Activated T-helper 17 cell treated with anti-CD3 and anti-CD28 coated beads, Interleukin-2, amount 50 U/mL, for 72 hours (primary cell): ENCODE measurements around the gene MLLT10. TPM values are rescaled to one million over a fixed set of nuclear protein-coding genes. Genes with fewer than 3 reads are reported as not detected.
A peak's percentile ranks its signal among the peaks of the same experiment; 100 is the strongest.
"Not testable (repeated sequence)": the region's sequence is repeated elsewhere in the genome, so short reads cannot be mapped to it uniquely, and the experiment has no call there.

Source experiments
- ATAC-seq: fragments of 150-1000 bp; cut with Tn5 transposase; replicated peaks from 2 replicates; pipeline ENCODE4 v1.10.0; 2021; ENCODE audit warnings: mild to moderate bottlenecking, moderate library complexity
- H3K27ac Mint-ChIP-seq: one replicate; pipeline ENCODE4 v1.8.0; 2022; ENCODE audit warnings: mixed read lengths
- H3K27me3 Mint-ChIP-seq: one replicate; pipeline ENCODE4 v1.8.0; 2022; ENCODE audit warnings: mixed read lengths
- H3K36me3 Mint-ChIP-seq: one replicate; pipeline ENCODE4 v1.8.0; 2022; ENCODE audit warnings: low read depth, mild to moderate bottlenecking, mixed read lengths
- H3K4me1 Mint-ChIP-seq: one replicate; pipeline ENCODE4 v1.8.0; 2022; ENCODE audit warnings: mixed read lengths
- H3K4me3 Mint-ChIP-seq: one replicate; pipeline ENCODE4 v1.8.0; 2022; ENCODE audit warnings: mild to moderate bottlenecking, mixed read lengths
- H3K9me3 Mint-ChIP-seq: one replicate; pipeline ENCODE4 v1.8.0; 2022; ENCODE audit warnings: mixed read lengths
- total RNA-seq, 2 donors: library from RNA; stranded (reverse); gene quantifications; one replicate each; pipeline ENCODE4 v1.2.3, GENCODE V29; 2022

The MLLT10 gene
- total RNA-seq, 2 donors from 2014 or later: 45.2 to 50.1 TPM

GRCh38 chr10:21628023-21628422 is 94.0 kb downstream of the MLLT10 start:
- Mint-ChIP-seq H3K27me3 (no peaks in the 10 kb centered on the region), H3K9me3 (no peaks in the 10 kb centered on the region), H3K27ac (no peak overlapping the region), H3K36me3 (peaks cover 81% of the 10 kb centered on the region), H3K4me1 (peaks cover 28% of the 10 kb centered on the region), H3K4me3 (no peak overlapping the region)
- no peak for ATAC-seq

DNA sequence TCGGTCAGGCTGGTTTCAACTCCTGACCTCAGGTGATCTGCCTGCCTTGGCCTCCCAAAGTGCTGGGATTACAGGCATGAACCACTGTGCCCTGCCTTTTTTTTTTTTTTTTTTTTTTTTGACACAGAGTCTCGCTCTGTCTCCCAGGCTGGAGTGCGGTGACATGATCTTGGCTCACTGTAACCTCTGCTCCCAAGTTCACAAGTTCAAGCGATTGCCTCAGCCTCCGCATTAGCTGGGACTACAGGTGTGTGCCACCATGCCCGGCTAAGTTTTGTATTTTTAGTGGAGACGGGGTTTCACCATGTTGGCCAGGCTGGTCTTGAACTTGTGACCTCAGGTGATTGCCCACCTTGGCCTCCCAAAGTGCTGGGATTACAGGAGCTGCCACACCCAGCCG is 94.6 kb downstream of the MLLT10 start:
- peaks cover 78% of the 10 kb centered on the region for H3K36me3 Mint-ChIP-seq
- peaks cover 28% of the 10 kb centered on the region for H3K4me1 Mint-ChIP-seq
- H3K27me3 Mint-ChIP-seq, H3K4me3 Mint-ChIP-seq, ATAC-seq, H3K9me3 Mint-ChIP-seq, H3K27ac Mint-ChIP-seq: not testable (repeated sequence)

DNA sequence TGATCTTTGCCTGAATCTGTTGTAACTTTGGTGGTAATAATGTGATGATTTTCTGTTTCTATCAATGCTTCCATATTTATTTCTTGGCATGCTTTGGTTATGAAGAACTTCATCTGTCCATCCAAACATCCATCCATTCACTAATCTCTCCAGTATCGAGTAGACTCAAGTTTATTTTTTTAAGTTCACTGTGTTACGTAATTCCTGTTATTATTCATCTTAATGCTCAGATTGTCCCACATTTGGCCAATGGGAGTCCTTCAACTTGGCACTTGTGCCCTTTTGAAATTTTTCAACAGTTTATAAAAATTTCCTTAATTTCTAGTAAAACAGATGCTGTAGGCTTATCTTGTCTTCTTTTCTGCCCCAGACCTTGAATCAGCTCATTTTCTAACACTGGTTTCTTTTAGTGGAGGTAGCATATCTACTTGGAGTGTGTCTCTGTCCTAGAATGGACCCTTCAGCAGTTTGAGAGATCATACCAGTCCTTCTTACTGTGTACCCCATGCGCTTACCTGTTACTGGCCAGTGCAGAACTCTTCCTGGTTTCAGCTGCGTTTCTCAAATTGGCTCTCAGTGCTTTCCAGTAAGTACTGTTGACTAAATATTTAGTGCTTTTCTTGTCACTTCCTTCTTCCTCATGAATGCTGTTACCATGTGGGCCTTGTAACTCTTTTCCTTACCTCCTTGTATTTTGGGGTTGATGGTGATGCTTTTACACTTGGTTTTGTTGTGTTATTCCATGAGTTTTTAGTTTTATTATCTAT is 100.8 kb downstream of the MLLT10 start:
- Mint-ChIP-seq H3K4me3 (no peak overlapping the region), H3K36me3 (peaks cover 62% of the 10 kb centered on the region), H3K27me3 (no peaks in the 10 kb centered on the region), H3K9me3 (no peaks in the 10 kb centered on the region), H3K4me1 (peaks cover 22% of the 10 kb centered on the region), H3K27ac (no peak overlapping the region)
- ATAC-seq: no peak

GRCh38 chr10:21637795-21638194 is 103.8 kb downstream of the MLLT10 start:
- no peak for ATAC-seq
- Mint-ChIP-seq H3K27me3 (no peaks in the 10 kb centered on the region), H3K27ac (no peak overlapping the region), H3K36me3 (peaks cover 49% of the 10 kb centered on the region), H3K4me3 (no peak overlapping the region), H3K4me1 (peaks cover 22% of the 10 kb centered on the region), H3K9me3 (no peaks in the 10 kb centered on the region)

DNA sequence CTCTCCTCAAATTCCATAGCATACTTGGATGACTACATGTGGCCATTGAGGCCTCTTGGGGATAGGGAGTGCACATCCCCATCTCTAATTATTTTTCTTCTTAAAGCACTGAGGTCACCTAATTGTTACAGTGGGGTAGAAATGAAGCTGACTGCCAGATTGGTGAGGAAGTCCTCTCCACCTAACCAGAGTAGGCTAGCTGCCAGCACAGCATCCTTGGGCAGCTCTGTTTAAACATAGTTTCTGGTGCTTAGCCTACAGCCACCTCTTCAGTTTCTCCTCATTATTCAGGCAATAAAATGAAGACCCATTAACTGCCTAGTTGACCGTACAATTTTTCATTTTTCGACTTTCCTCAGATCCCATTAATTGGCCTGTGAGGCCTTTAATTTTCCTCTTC is 104.6 kb downstream of the MLLT10 start:
- no peak overlapping the region for H3K27ac Mint-ChIP-seq

GRCh38 chr10:21648040-21648439 is 114.0 kb downstream of the MLLT10 start:
- no peak overlapping the region for H3K4me3 Mint-ChIP-seq
- peaks cover 22% of the 10 kb centered on the region for H3K4me1 Mint-ChIP-seq
- no peaks in the 10 kb centered on the region for H3K9me3 Mint-ChIP-seq
- H3K36me3 Mint-ChIP-seq: peaks cover 46% of the 10 kb centered on the region
- no peak for ATAC-seq
- peak overlapping the region; percentile 28 for H3K27ac Mint-ChIP-seq
- H3K27me3 Mint-ChIP-seq: no peaks in the 10 kb centered on the region

More for the DNA sequence above, 104.6 kb downstream of the MLLT10 start:
- no peak for ATAC-seq
- Mint-ChIP-seq H3K27me3 (no peaks in the 10 kb centered on the region), H3K4me1 (peaks cover 26% of the 10 kb centered on the region), H3K4me3 (no peak overlapping the region), H3K9me3 (no peaks in the 10 kb centered on the region), H3K36me3 (peaks cover 52% of the 10 kb centered on the region)

DNA sequence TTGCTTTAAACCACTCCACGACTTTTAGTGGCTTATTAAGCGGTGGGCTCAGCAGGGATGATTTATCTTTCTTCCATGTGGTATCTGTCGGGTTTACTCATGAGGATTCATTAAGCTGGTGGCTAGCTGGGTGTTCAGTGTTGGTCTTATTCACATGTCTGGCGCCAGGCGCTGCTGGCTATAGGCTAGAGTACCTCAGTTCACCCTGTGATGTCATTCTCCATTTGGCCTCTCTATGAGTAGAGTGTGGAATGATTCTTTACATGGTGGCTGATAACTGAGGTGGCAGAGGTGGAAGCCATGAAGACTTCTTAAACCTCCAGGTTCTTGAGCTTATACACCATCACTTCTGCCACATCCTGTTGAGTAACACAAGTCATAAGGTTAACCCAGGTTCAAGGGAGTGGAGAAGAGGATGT is 115.4 kb downstream of the MLLT10 start:
- H3K4me3 Mint-ChIP-seq: peak overlapping the region; percentile 36
- H3K27me3 Mint-ChIP-seq: no peaks in the 10 kb centered on the region
- H3K36me3 Mint-ChIP-seq: peaks cover 39% of the 10 kb centered on the region
- ATAC-seq: peak; percentile 94
- H3K4me1 Mint-ChIP-seq: peaks cover 14% of the 10 kb centered on the region
- H3K27ac Mint-ChIP-seq: peak overlapping the region; percentile 57
- H3K9me3 Mint-ChIP-seq: no peaks in the 10 kb centered on the region

DNA sequence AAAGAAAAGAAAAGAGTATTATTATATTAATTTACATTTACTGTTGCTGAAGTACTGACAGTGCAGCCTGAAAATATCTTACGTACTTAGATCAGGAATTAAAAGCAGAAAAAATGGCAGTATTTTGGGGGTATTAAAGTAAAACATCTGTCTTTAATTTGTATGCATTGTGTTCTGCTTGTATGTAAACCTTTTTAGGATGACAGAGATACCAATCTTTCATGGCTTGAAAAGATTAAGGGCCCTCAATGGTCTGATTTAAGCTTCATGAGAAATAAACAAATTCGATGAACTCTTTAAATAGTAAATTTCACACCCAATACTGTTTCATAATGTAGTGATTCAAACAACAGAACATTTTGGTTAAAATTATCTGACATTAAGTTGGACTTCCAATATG is 116.3 kb downstream of the MLLT10 start:
- Mint-ChIP-seq H3K27me3 (no peaks in the 10 kb centered on the region), H3K4me1 (peaks cover 14% of the 10 kb centered on the region), H3K9me3 (no peaks in the 10 kb centered on the region), H3K27ac (no peak overlapping the region), H3K4me3 (no peak overlapping the region), H3K36me3 (peaks cover 39% of the 10 kb centered on the region)
- no peak for ATAC-seq

DNA sequence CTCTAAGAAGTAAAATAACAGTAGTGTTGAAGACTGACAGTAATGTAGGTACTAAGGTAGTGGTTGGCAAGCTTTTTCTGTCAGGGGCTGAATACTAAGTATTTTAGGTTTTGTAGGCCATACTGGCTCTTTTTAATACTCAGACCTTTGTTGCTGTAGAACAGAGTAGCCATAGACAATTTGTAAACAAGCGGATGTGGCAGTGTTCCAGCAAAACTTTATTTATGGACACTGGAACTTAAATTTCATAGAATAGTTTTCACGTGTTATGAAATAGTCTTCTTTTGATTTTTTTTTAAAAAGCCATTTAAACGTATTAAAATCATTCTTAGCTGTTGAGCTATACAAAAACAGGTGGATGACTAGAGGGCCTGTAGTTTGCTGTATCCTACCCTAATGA is 121.2 kb downstream of the MLLT10 start:
- Mint-ChIP-seq H3K27me3 (no peaks in the 10 kb centered on the region), H3K36me3 (peaks cover 4% of the 10 kb centered on the region), H3K4me1 (peaks cover 4% of the 10 kb centered on the region), H3K27ac (no peak overlapping the region), H3K4me3 (no peak overlapping the region), H3K9me3 (no peaks in the 10 kb centered on the region)
- ATAC-seq: no peak

DNA sequence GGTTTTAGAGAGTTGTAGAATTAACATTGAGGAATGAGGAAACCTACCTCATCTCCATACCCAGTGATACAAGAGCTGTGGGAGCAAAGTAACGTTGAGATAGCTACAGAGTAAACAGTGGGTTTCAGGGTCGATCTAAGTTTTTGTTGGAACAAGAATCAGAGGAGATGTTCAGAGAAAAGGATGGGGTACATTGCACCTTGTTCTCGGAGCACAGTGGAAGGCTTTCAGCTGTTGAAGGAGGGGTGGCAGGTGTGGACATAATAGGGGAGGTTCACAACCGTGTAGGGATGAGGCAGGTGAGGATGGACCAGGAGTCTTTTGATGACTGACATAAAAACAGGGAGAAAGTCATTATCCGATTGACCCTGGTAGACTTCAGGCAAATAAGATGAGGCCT is 121.7 kb downstream of the MLLT10 start:
- H3K4me1 Mint-ChIP-seq: peaks cover 4% of the 10 kb centered on the region

DNA sequence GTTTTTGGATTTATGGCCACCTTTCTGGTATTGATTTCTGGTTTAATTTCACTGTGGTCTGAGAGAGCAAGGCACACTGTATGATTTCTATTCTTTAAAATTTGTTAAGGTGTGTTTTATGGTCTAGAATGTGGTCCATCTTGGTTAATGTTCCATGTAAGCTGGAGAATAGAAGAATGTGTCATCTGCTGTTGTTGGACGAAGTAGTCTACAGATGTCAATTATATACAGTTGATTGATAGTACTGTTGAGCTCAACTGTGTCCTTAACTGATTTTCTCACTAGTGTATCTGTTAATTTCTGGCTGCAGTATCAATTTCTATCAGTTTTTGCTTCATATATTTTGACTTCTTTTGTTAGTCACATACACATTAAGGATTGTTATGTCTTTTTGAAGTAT is 127.1 kb downstream of the MLLT10 start:
- peaks cover 15% of the 10 kb centered on the region for H3K36me3 Mint-ChIP-seq

More for the DNA sequence above, 121.7 kb downstream of the MLLT10 start:
- H3K4me3 Mint-ChIP-seq: no peak overlapping the region
- H3K36me3 Mint-ChIP-seq: peaks cover 4% of the 10 kb centered on the region
- no peak overlapping the region for H3K27ac Mint-ChIP-seq
- H3K27me3 Mint-ChIP-seq: no peaks in the 10 kb centered on the region
- ATAC-seq: no peak
- no peaks in the 10 kb centered on the region for H3K9me3 Mint-ChIP-seq

DNA sequence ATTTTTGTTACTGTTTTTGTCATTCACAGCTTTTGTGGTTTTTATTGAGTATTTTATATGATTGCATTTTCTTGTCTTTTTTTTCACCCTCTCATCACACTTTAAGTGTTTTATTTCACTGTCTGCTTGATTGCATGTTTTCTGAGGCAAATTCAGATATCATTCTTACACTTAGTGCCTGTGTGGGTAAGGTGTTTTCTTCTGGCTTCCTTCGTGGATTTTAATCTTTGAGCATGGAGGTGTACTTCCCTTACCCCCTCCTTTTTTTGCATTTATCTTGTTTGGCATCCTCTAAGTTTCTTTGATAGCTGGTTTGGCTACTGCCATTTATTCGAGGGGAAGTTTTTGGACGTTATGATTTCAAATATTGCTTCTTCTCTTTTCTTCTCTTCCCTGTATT is 127.9 kb downstream of the MLLT10 start:
- H3K4me1 Mint-ChIP-seq: peaks cover 22% of the 10 kb centered on the region
- H3K4me3 Mint-ChIP-seq: no peak overlapping the region
- H3K27ac Mint-ChIP-seq: no peak overlapping the region
- no peak for ATAC-seq
- no peaks in the 10 kb centered on the region for H3K27me3 Mint-ChIP-seq
- peaks cover 24% of the 10 kb centered on the region for H3K36me3 Mint-ChIP-seq
- no peaks in the 10 kb centered on the region for H3K9me3 Mint-ChIP-seq

More for the DNA sequence above, 127.1 kb downstream of the MLLT10 start:
- Mint-ChIP-seq H3K27ac (no peak overlapping the region), H3K4me1 (peaks cover 22% of the 10 kb centered on the region), H3K4me3 (no peak overlapping the region), H3K27me3 (no peaks in the 10 kb centered on the region), H3K9me3 (no peaks in the 10 kb centered on the region)
- ATAC-seq: no peak

GRCh38 chr10:21662635-21663034 is 128.6 kb downstream of the MLLT10 start:
- Mint-ChIP-seq H3K4me3 (no peak overlapping the region), H3K27me3 (no peaks in the 10 kb centered on the region), H3K4me1 (peaks cover 22% of the 10 kb centered on the region), H3K36me3 (peaks cover 28% of the 10 kb centered on the region), H3K9me3 (no peaks in the 10 kb centered on the region), H3K27ac (no peak overlapping the region)
- ATAC-seq: no peak

- ATAC-seq: no peak
- Mint-ChIP-seq H3K4me1 (no peaks in the 10 kb centered on the region), H3K36me3 (peaks cover 41% of the 10 kb centered on the region), H3K27ac (peak overlapping the region; percentile 15), H3K4me3 (no peak overlapping the region), H3K9me3 (no peaks in the 10 kb centered on the region), H3K27me3 (no peaks in the 10 kb centered on the region)
Measured at GRCh38 chr10:21668831-21669230, 134.8 kb downstream of the MLLT10 start.

DNA sequence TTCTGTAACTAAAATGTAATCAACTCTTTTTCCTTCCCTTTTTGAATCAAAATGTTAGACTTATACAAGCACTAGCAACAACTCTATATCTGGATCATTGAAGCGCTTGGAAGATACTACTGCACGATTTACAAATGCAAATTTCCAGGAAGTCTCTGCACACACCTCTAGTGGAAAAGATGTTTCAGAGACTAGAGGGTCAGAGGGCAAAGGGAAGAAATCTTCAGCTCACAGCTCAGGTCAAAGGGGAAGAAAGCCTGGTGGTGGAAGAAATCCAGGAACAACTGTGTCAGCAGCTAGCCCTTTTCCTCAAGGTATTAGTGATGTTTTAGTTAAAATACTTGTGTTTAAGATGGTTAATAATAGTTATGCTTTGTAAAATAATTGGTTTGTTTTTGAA is 136.4 kb downstream of the MLLT10 start:
- no peaks in the 10 kb centered on the region for H3K27me3 Mint-ChIP-seq
- no peaks in the 10 kb centered on the region for H3K9me3 Mint-ChIP-seq
- peaks cover 4% of the 10 kb centered on the region for H3K4me1 Mint-ChIP-seq
- ATAC-seq: no peak
- peaks cover 47% of the 10 kb centered on the region for H3K36me3 Mint-ChIP-seq
- no peak overlapping the region for H3K27ac Mint-ChIP-seq
- no peak overlapping the region for H3K4me3 Mint-ChIP-seq
